ENCODE results near the gene NAGPA.

NAGPA gene

GRCh38 chr16:5018793-5019192, 14.9 kb downstream of the NAGPA start:
- no peak for TF ChIP-seq CTCF (IDR thresholded peaks at IDR 0.05; ENCODE audit: low read length, missing control alignments)
- no peak overlapping the region for H3K4me3 ChIP-seq (replicated peaks; ENCODE audit: low read depth, low read length)

GRCh38 chr16:5017678-5017969, 16.1 kb downstream of the NAGPA start:
- H3K4me3 ChIP-seq (replicated peaks; ENCODE audit: low read depth, low read length), result no peak overlapping the region
- TF ChIP-seq CTCF (IDR thresholded peaks at IDR 0.05; ENCODE audit: low read length, missing control alignments), result no peak
- DNase-seq (ENCODE audit: low read depth), result no peak

More at GRCh38 chr16:5018793-5019192, 14.9 kb downstream of the NAGPA start:
- no peak for DNase-seq (ENCODE audit: low read depth)

GRCh38 chr16:5016967-5017677, 16.6 kb downstream of the NAGPA start:
- TF ChIP-seq CTCF (IDR thresholded peaks at IDR 0.05; ENCODE audit: low read length, missing control alignments), result no peak
- H3K4me3 ChIP-seq (replicated peaks; ENCODE audit: low read depth, low read length), result no peak overlapping the region
- DNase-seq (ENCODE audit: low read depth), result no peak

- no peak for TF ChIP-seq CTCF (IDR thresholded peaks at IDR 0.05; ENCODE audit: low read length, missing control alignments)
- H3K4me3 ChIP-seq (replicated peaks; ENCODE audit: low read depth, low read length), result no peak overlapping the region
- DNase-seq (ENCODE audit: low read depth), result no peak
These were observed 17.8 kb downstream of the NAGPA start for GRCh38 chr16:5015887-5016286.

GRCh38 chr16:5015351-5015750, 18.4 kb downstream of the NAGPA start:
- no peak for DNase-seq (ENCODE audit: low read depth)
- no peak for TF ChIP-seq CTCF (IDR thresholded peaks at IDR 0.05; ENCODE audit: low read length, missing control alignments)
- no peak overlapping the region for H3K4me3 ChIP-seq (replicated peaks; ENCODE audit: low read depth, low read length)

GRCh38 chr16:5012887-5013286, 20.8 kb downstream of the NAGPA start:
- H3K4me3 ChIP-seq (replicated peaks; ENCODE audit: low read depth, low read length), result no peak overlapping the region
- TF ChIP-seq CTCF (IDR thresholded peaks at IDR 0.05; ENCODE audit: low read length, missing control alignments), result no peak

GRCh38 chr16:5011637-5012036, 22.1 kb downstream of the NAGPA start:
- TF ChIP-seq CTCF (IDR thresholded peaks at IDR 0.05; ENCODE audit: low read length, missing control alignments), result no peak
- H3K4me3 ChIP-seq (replicated peaks; ENCODE audit: low read depth, low read length), result no peak overlapping the region
- DNase-seq (ENCODE audit: low read depth), result no peak

More at GRCh38 chr16:5012887-5013286, 20.8 kb downstream of the NAGPA start:
- no peak for DNase-seq (ENCODE audit: low read depth)

All from fibroblast of pulmonary artery (primary cell).